K562 (cell line): ENCODE results near the gene ARL6IP6. TPM values are rescaled to one million over a fixed set of nuclear protein-coding genes. Genes with fewer than 3 reads are reported as not detected.

ENCODE experiments used
- BMI1 ChIP-seq: fragments of 150-350 bp; IDR thresholded peaks from 2 replicates; pipeline ENCODE4 v1.6.1; 2014; ENCODE audit warnings: low read length
- C11orf30 ChIP-seq: fragments of 450-650 bp; IDR thresholded peaks from 2 replicates; pipeline ENCODE4 v1.6.1; 2016; ENCODE audit warnings: low read depth, mild to moderate bottlenecking
- CUX1 ChIP-seq: fragments of 200-800 bp; sonication (Bioruptor generic); IDR thresholded peaks from 2 replicates; pipeline ENCODE4 v1.6.1; 2016; ENCODE audit warnings: missing genetic modification characterization, missing compliant biosample characterization
- DLX4 ChIP-seq: fragments of 250-450 bp; sonication (Bioruptor Pico); IDR thresholded peaks from 2 replicates; pipeline ENCODE4 v1.6.1; 2021; ENCODE audit warnings: mild to moderate bottlenecking
- ESRRA ChIP-seq: fragments of 450-650 bp; IDR thresholded peaks from 2 replicates; pipeline ENCODE4 v1.6.1; 2014; ENCODE audit warnings: low read depth, mild to moderate bottlenecking, moderate library complexity, borderline replicate concordance
- FOXA3 ChIP-seq, 2 experiments: fragments of 450-650 bp in 1 of 2; sonication (generic) in 1 of 2; formaldehyde crosslinking; IDR thresholded peaks in 1 of 2; conservative IDR thresholded peaks in 1 of 2; 2 replicates each; pipeline versions ENCODE4 v1.4.0 to v1.8.0; 2020 to 2022; ENCODE audit warnings: mild to moderate bottlenecking in 2 of 2, missing genetic modification reagents in 1 of 2
- FOXJ2 ChIP-seq: fragments of 200-800 bp; sonication (Bioruptor generic); IDR thresholded peaks from 2 replicates; pipeline ENCODE4 v1.6.1; 2016; ENCODE audit warnings: missing genetic modification characterization, missing compliant biosample characterization
- NCOR1 ChIP-seq: fragments of 450-650 bp; IDR thresholded peaks from 2 replicates; pipeline ENCODE4 v1.6.1; 2016; ENCODE audit warnings: mild to moderate bottlenecking, moderate library complexity
- NR2C2 ChIP-seq, 2 experiments: fragments of 200-800 bp in 1 of 2; sonication (Bioruptor generic) in 1 of 2; sonication (generic) in 1 of 2; formaldehyde crosslinking in 1 of 2; IDR thresholded peaks; 2 replicates each; pipeline versions ENCODE4 v1.6.1 to v1.8.0; 2016 to 2022; ENCODE audit warnings: mild to moderate bottlenecking in 1 of 2, missing compliant biosample characterization in 1 of 2, missing genetic modification characterization in 1 of 2, missing genetic modification reagents in 1 of 2
- PREB ChIP-seq: sonication (generic); formaldehyde crosslinking; IDR thresholded peaks from 2 replicates; pipeline ENCODE4 v1.8.1; 2023; ENCODE audit warnings: mild to moderate bottlenecking, missing genetic modification reagents
- RFX5 ChIP-seq: IDR thresholded peaks from 2 replicates; pipeline ENCODE4 v1.6.1; 2011; ENCODE audit warnings: low read depth, mild to moderate bottlenecking, improper control_type of control experiment, low read length
- TOE1 ChIP-seq, 2 experiments: fragments of 450-650 bp in 1 of 2; sonication (generic) in 1 of 2; formaldehyde crosslinking in 1 of 2; IDR thresholded peaks; 2 replicates each; pipeline versions ENCODE4 v1.7.1 to v1.8.0; 2016 to 2022; ENCODE audit warnings: borderline replicate concordance in 2 of 2, mild to moderate bottlenecking in 2 of 2, antibody characterized with exemption in 1 of 2, inconsistent platforms in 1 of 2, low read depth in 1 of 2, missing genetic modification reagents in 1 of 2, moderate library complexity in 1 of 2
- ZFP91 ChIP-seq: sonication (generic); formaldehyde crosslinking; IDR thresholded peaks from 2 replicates; pipeline ENCODE4 v1.8.0; 2022; ENCODE audit warnings: mild to moderate bottlenecking, missing genetic modification reagents
- ZKSCAN1 ChIP-seq: fragments of 150-350 bp; IDR thresholded peaks from 2 replicates; pipeline ENCODE4 v1.6.1; 2016; ENCODE audit warnings: low read depth, low read length
- ZNF124 ChIP-seq: sonication (generic); formaldehyde crosslinking; IDR thresholded peaks from 2 replicates; pipeline ENCODE4 v1.8.1; 2022; ENCODE audit warnings: missing genetic modification reagents
- ZNF146 ChIP-seq: IDR thresholded peaks from one replicate; pipeline ENCODE4 v1.6.1; 2018; ENCODE audit warnings: missing compliant biosample characterization; ENCODE audit not compliant: unreplicated experiment
- ZNF583 ChIP-seq: fragments of 250-450 bp; sonication (Bioruptor Pico); IDR thresholded peaks from 2 replicates; pipeline ENCODE4 v1.4.0; 2020
- ZNF584 ChIP-seq: fragments of 200-800 bp; sonication (Bioruptor generic); IDR thresholded peaks from 2 replicates; pipeline ENCODE4 v1.6.1; 2016; ENCODE audit warnings: low read depth, mild to moderate bottlenecking, missing genetic modification characterization, missing compliant biosample characterization
- polyA plus RNA-seq, 8 experiments: library from polyadenylated mRNA; depleted of rRNA in 4 of 8; stranded (reverse) in 5 of 8; unstranded in 3 of 8; fragments of >200 nt; fragmentation: Nextera tagmentation in 2 of 8; fragmentation: Illumina TruSeq in 1 of 8; extraction: Ambion mirVana in 2 of 8; extraction: Trizol in 1 of 8; gene quantifications; 2 replicates each; pipeline versions ENCODE4 v1.2.1 to v1.2.3, GENCODE V29; 2011 to 2014; ENCODE audit warnings: inconsistent platforms in 1 of 8, missing spikeins in 1 of 8
- total RNA-seq, 7 experiments: library from RNA; depleted of rRNA in 6 of 7; stranded (reverse); fragments of >200 nt in 6 of 7; fragmentation: Illumina TruSeq in 2 of 7; extraction: Trizol in 2 of 7; gene quantifications; 2 replicates each; pipeline versions ENCODE4 v1.2.1 to v1.2.3, GENCODE V29; 2011 to 2021; ENCODE audit warnings: low replicate concordance in 1 of 7

The ARL6IP6 gene
- total and polyA plus RNA-seq, 9 of the 15 experiments (the other 6 are each of a cell fraction or from before 2014, with no cell fraction given), result 19.2 to 98.5 (median 36.2) TPM

GRCh38 chr2:152718076-152718908 is at the start of gene ARL6IP6 (continued):
- peak; percentile 99 for TF ChIP-seq TOE1 (IDR thresholded peaks at IDR 0.05; ENCODE audit: borderline replicate concordance)
- no peak for TF ChIP-seq TOE1 (CRISPR knock-in tag; IDR thresholded peaks at IDR 0.05; ENCODE audit: borderline replicate concordance, low read depth)
- TF ChIP-seq BMI1, result no peak
- TF ChIP-seq ZNF583 (CRISPR knock-in tag), result no peak
- no peak for TF ChIP-seq DLX4 (CRISPR knock-in tag)
- no peak for TF ChIP-seq FOXJ2 (tag)
- TF ChIP-seq CUX1, result no peak
- no peak for TF ChIP-seq ZNF584
- TF ChIP-seq ZNF124 (CRISPR knock-in tag), result no peak
- TF ChIP-seq NCOR1, result peak; percentile 50; the same call in 1 of the 2 replicates
- no peak for TF ChIP-seq PREB
- TF ChIP-seq ESRRA, result peak; percentile 40
- TF ChIP-seq ZFP91, result no peak
- TF ChIP-seq ZNF146 (CRISPR knock-in tag), result no peak
- 0 out of 4 replicates have a peak, but pooled peaks of 1 of the 2 experiments have one; percentile 2 for TF ChIP-seq FOXA3 (CRISPR knock-in tag; conservative IDR thresholded peaks at IDR 0.05 in 1 of 2, IDR thresholded peaks at IDR 0.05 in 1 of 2)
- TF ChIP-seq ZKSCAN1, result no peak
- TF ChIP-seq RFX5, result no peak
- TF ChIP-seq NR2C2 (CRISPR knock-in tag; IDR thresholded peaks at IDR 0.05), result 0 out of 2 replicates have a peak, but pooled peaks have one; percentile 60
- TF ChIP-seq NR2C2 (tag; IDR thresholded peaks at IDR 0.05), result peak; percentile 68; the same call in 1 of the 2 replicates
- peak; percentile 52 for TF ChIP-seq C11orf30
